SH-SY5Y (cell line): ENCODE results near the gene CFAP20DC.

ENCODE experiments used
- GATA2 ChIP-seq: IDR thresholded peaks from 2 replicates; pipeline ENCODE4 v1.6.1; 2011; ENCODE audit warnings: mild to moderate bottlenecking, low read depth, low read length
- GATA3 ChIP-seq: IDR thresholded peaks from 2 replicates; pipeline ENCODE4 v1.6.1; 2011; ENCODE audit warnings: low read depth, mild to moderate bottlenecking, low read length, moderate library complexity

GRCh38 chr3:58776231-58776630 is 273.6 kb downstream of the CFAP20DC start:
- TF ChIP-seq GATA3 (no peak), GATA2 (no peak)
